Measurements from ENCODE around the gene TSPAN7.

The TSPAN7 gene

GRCh38 chrX:38595801-38596200 is 34.5 kb downstream of the TSPAN7 start:
- no peak for DNase-seq (ENCODE audit: low read depth, low spot score)

GRCh38 chrX:38596939-38597338 is 35.6 kb downstream of the TSPAN7 start:
- no peak for DNase-seq (ENCODE audit: low read depth, low spot score)

GRCh38 chrX:38599796-38600755 is 38.7 kb downstream of the TSPAN7 start:
- no peak for DNase-seq (ENCODE audit: low read depth, low spot score)

GRCh38 chrX:38601866-38602265 is 40.5 kb downstream of the TSPAN7 start:
- no peak for DNase-seq (ENCODE audit: low read depth, low spot score)

GRCh38 chrX:38606821-38607220 is 45.5 kb downstream of the TSPAN7 start:
- DNase-seq (ENCODE audit: low read depth, low spot score): no peak

- no peak for DNase-seq (ENCODE audit: low read depth, low spot score)
Observed at GRCh38 chrX:38607976-38608375, 46.6 kb downstream of the TSPAN7 start.

GRCh38 chrX:38610849-38611248 is 49.5 kb downstream of the TSPAN7 start:
- no peak for DNase-seq (ENCODE audit: low read depth, low spot score)

GRCh38 chrX:38612281-38612680 is 50.9 kb downstream of the TSPAN7 start:
- DNase-seq (ENCODE audit: low read depth, low spot score): no peak

GRCh38 chrX:38614485-38614884 is 53.1 kb downstream of the TSPAN7 start:
- no peak for DNase-seq (ENCODE audit: low read depth, low spot score)

- no peak for DNase-seq (ENCODE audit: low read depth, low spot score)
Observed at GRCh38 chrX:38616904-38617303, 55.6 kb downstream of the TSPAN7 start.

- no peak for DNase-seq (ENCODE audit: low read depth, low spot score)
Observed at GRCh38 chrX:38618180-38618579, 56.8 kb downstream of the TSPAN7 start.

GRCh38 chrX:38620623-38621022 is 59.3 kb downstream of the TSPAN7 start:
- DNase-seq (ENCODE audit: low read depth, low spot score): no peak

GRCh38 chrX:38626296-38626695 is 65.0 kb downstream of the TSPAN7 start:
- no peak for DNase-seq (ENCODE audit: low read depth, low spot score)

- peak; percentile 47 for DNase-seq (ENCODE audit: low read depth, low spot score)
Observed at GRCh38 chrX:38627683-38628082, 66.3 kb downstream of the TSPAN7 start.

- no peak for DNase-seq (ENCODE audit: low read depth, low spot score)
Observed at GRCh38 chrX:38628587-38628986, 67.2 kb downstream of the TSPAN7 start.

GRCh38 chrX:38632516-38632915 is 71.2 kb downstream of the TSPAN7 start:
- no peak for DNase-seq (ENCODE audit: low read depth, low spot score)

- no peak for DNase-seq (ENCODE audit: low read depth, low spot score)
Observed at GRCh38 chrX:38634665-38635064, 73.3 kb downstream of the TSPAN7 start.

GRCh38 chrX:38636949-38637819 is 75.8 kb downstream of the TSPAN7 start:
- no peak for DNase-seq (ENCODE audit: low read depth, low spot score)

GRCh38 chrX:38638952-38639529 is 77.7 kb downstream of the TSPAN7 start:
- no peak for DNase-seq (ENCODE audit: low read depth, low spot score)

- DNase-seq (ENCODE audit: low read depth, low spot score): no peak
Observed at GRCh38 chrX:38639730-38640129, 78.4 kb downstream of the TSPAN7 start.

- DNase-seq (ENCODE audit: low read depth, low spot score): no peak
Observed at GRCh38 chrX:38641197-38641596, 79.9 kb downstream of the TSPAN7 start.

- no peak for DNase-seq (ENCODE audit: low read depth, low spot score)
Observed at GRCh38 chrX:38643903-38644302, 82.6 kb downstream of the TSPAN7 start.

Data from iPS DF 19.7 (cell line).